ENCODE measurements around the gene TMEM35A.

- no peak for TF ChIP-seq POLR2AphosphoS5 (IDR thresholded peaks at IDR 0.05; ENCODE audit: insufficient read depth in 1 of 2, low read depth in 1 of 2)
- no peak for TF ChIP-seq CTCF (IDR thresholded peaks at IDR 0.05)
Measured at GRCh38 chrX:101062176-101062575, 16.5 kb upstream of the TMEM35A start.
